HepG2 (cell line): ENCODE data around the gene ISCA1. TPM values are rescaled to one million over a fixed set of nuclear protein-coding genes. Genes with fewer than 3 reads are reported as not detected.

Experiments
- CCAR2 ChIP-seq: fragments of 200-400 bp; formaldehyde crosslinking; optimal IDR thresholded peaks from 2 replicates; pipeline ENCODE3; 2018; ENCODE audit warnings: low read depth, mild to moderate bottlenecking, low read length, moderate library complexity
- FLYWCH1 ChIP-seq: sonication (generic); formaldehyde crosslinking; IDR thresholded peaks from 2 replicates; pipeline ENCODE4 v1.8.1; 2023; ENCODE audit warnings: mild to moderate bottlenecking, missing genetic modification reagents
- GFI1 ChIP-seq: sonication (generic); formaldehyde crosslinking; IDR thresholded peaks from 2 replicates; pipeline ENCODE4 v1.5.0; 2020; ENCODE audit warnings: missing genetic modification reagents, mild to moderate bottlenecking, borderline replicate concordance
- GTF2F1 ChIP-seq: fragments of 150-350 bp; IDR thresholded peaks from 2 replicates; pipeline ENCODE4 v1.6.1; 2014; ENCODE audit warnings: low read length
- HNF1B ChIP-seq: sonication (generic); formaldehyde crosslinking; IDR thresholded peaks from 2 replicates; pipeline ENCODE4 v1.5.1; 2020; ENCODE audit warnings: mild to moderate bottlenecking, moderate library complexity, missing genetic modification reagents
- HNRNPL ChIP-seq: fragments of 200-400 bp; formaldehyde crosslinking; IDR thresholded peaks from 2 replicates; pipeline ENCODE4 v1.6.1; 2017; ENCODE audit warnings: mild to moderate bottlenecking, low read depth, low read length
- IRX3 ChIP-seq: sonication (generic); formaldehyde crosslinking; IDR thresholded peaks from 2 replicates; pipeline ENCODE4 v1.8.1; 2023; ENCODE audit warnings: mild to moderate bottlenecking, low read depth, missing genetic modification reagents, borderline replicate concordance
- JUNB ChIP-seq: sonication (generic); formaldehyde crosslinking; IDR thresholded peaks from 2 replicates; pipeline ENCODE4 v1.8.0; 2022; ENCODE audit warnings: missing genetic modification reagents, mild to moderate bottlenecking, borderline replicate concordance
- MAFG ChIP-seq: sonication (generic); formaldehyde crosslinking; IDR thresholded peaks from 2 replicates; pipeline ENCODE4 v1.5.1; 2020; ENCODE audit warnings: mild to moderate bottlenecking, missing genetic modification reagents
- MYNN ChIP-seq: sonication (generic); formaldehyde crosslinking; IDR thresholded peaks from 2 replicates; pipeline ENCODE4 v1.4.0; 2020; ENCODE audit warnings: mild to moderate bottlenecking, low read depth, missing genetic modification reagents
- PAX8 ChIP-seq: sonication (generic); formaldehyde crosslinking; IDR thresholded peaks from 2 replicates; pipeline ENCODE4 v1.8.0; 2022; ENCODE audit warnings: mild to moderate bottlenecking, missing genetic modification reagents, borderline replicate concordance
- PHF8 ChIP-seq: sonication (generic); formaldehyde crosslinking; IDR thresholded peaks from 2 replicates; pipeline ENCODE4 v1.5.0; 2020; ENCODE audit warnings: missing genetic modification reagents
- RAD51 ChIP-seq: fragments of 450-650 bp; IDR thresholded peaks from 2 replicates; pipeline ENCODE4 v1.6.1; 2016; ENCODE audit warnings: borderline replicate concordance
- UBTF ChIP-seq: sonication (generic); formaldehyde crosslinking; IDR thresholded peaks from 2 replicates; pipeline ENCODE4 v1.4.0; 2020; ENCODE audit warnings: mild to moderate bottlenecking, missing genetic modification reagents
- ZBTB10 ChIP-seq: sonication (generic); formaldehyde crosslinking; IDR thresholded peaks from 2 replicates; pipeline ENCODE4 v1.4.0; 2020; ENCODE audit warnings: missing genetic modification reagents, borderline replicate concordance
- ZNF136 ChIP-seq: sonication (generic); formaldehyde crosslinking; IDR thresholded peaks from 2 replicates; pipeline ENCODE4 v1.8.1; 2022; ENCODE audit warnings: low read depth, mild to moderate bottlenecking, moderate library complexity, missing genetic modification reagents
- ZNF180 ChIP-seq: sonication (generic); formaldehyde crosslinking; IDR thresholded peaks from 2 replicates; pipeline ENCODE4 v1.4.0; 2020; ENCODE audit warnings: low read depth, missing genetic modification reagents, borderline replicate concordance
- ZNF468 ChIP-seq: sonication (generic); formaldehyde crosslinking; IDR thresholded peaks from 2 replicates; pipeline ENCODE4 v1.8.0; 2022; ENCODE audit warnings: mild to moderate bottlenecking, moderate library complexity, missing genetic modification reagents
- ZNF549 ChIP-seq: sonication (generic); formaldehyde crosslinking; IDR thresholded peaks from 2 replicates; pipeline ENCODE4 v1.5.0; 2020; ENCODE audit warnings: missing genetic modification reagents
- ZNF567 ChIP-seq: sonication (generic); formaldehyde crosslinking; IDR thresholded peaks from 2 replicates; pipeline ENCODE4 v1.8.1; 2023; ENCODE audit warnings: mild to moderate bottlenecking, missing genetic modification reagents, borderline replicate concordance
- ZNF691 ChIP-seq: sonication (generic); formaldehyde crosslinking; IDR thresholded peaks from 2 replicates; pipeline ENCODE4 v1.4.0; 2020; ENCODE audit warnings: missing genetic modification reagents, low read depth, mild to moderate bottlenecking, borderline replicate concordance
- polyA plus RNA-seq, 8 experiments: library from polyadenylated mRNA; depleted of rRNA in 3 of 8; stranded (reverse) in 7 of 8; unstranded in 1 of 8; fragments of >200 nt; fragmentation: Illumina TruSeq in 4 of 8; extraction: Trizol in 4 of 8; gene quantifications; 2 replicates each; pipeline versions ENCODE4 v1.2.1 to v1.2.3, GENCODE V29; 2011 to 2016; ENCODE audit warnings: low read depth in 4 of 8, missing spikeins in 1 of 8, mixed read lengths in 1 of 8; ENCODE audit not compliant: insufficient read depth in 1 of 8
- total RNA-seq, 5 experiments: library from RNA; depleted of rRNA; stranded (reverse); fragments of >200 nt; fragmentation: Illumina TruSeq; extraction: Trizol; gene quantifications; 2 replicates each; pipeline ENCODE4 v1.2.3, GENCODE V29; 2016; ENCODE audit warnings: low read depth in 1 of 5

The ISCA1 gene
- total and polyA plus RNA-seq, 2 of the 13 experiments (the other 11 are each of a cell fraction or from before 2014, with no cell fraction given) = 29.2 to 40.9 TPM

GRCh38 chr9:86282077-86282978 lies at the start of gene ISCA1 (continued):
- TF ChIP-seq MAFG (CRISPR knock-in tag) = no peak
- TF ChIP-seq ZNF180 (CRISPR knock-in tag) = no peak
- no peak for TF ChIP-seq ZNF136 (CRISPR knock-in tag)
- 0 out of 2 replicates have a peak, but pooled peaks have one; percentile 30 for TF ChIP-seq HNRNPL
- TF ChIP-seq GTF2F1 = peak; percentile 72; the same call in 1 of the 2 replicates
- peak; percentile 83 for TF ChIP-seq UBTF (CRISPR knock-in tag)
- TF ChIP-seq PAX8 (CRISPR knock-in tag) = peak; percentile 59; the same call in 1 of the 2 replicates
- 0 out of 2 replicates have a peak, but pooled peaks have one; percentile 49 for TF ChIP-seq MYNN
- 0 out of 2 replicates have a peak, but pooled peaks have one; percentile 22 for TF ChIP-seq ZNF549 (CRISPR knock-in tag)
- no peak for TF ChIP-seq FLYWCH1 (CRISPR knock-in tag)
- no peak for TF ChIP-seq RAD51
- 0 out of 2 replicates have a peak, but pooled peaks have one; percentile 32 for TF ChIP-seq ZBTB10 (CRISPR knock-in tag)
- no peak; the same call in 1 of the 2 replicates for TF ChIP-seq HNF1B (CRISPR knock-in tag)
- peak; percentile 98 for TF ChIP-seq PHF8
- TF ChIP-seq CCAR2 = no peak
- TF ChIP-seq ZNF691 (CRISPR knock-in tag) = peak; percentile 77; the same call in 1 of the 2 replicates
- no peak; the same call in 1 of the 2 replicates for TF ChIP-seq ZNF567 (CRISPR knock-in tag)
- TF ChIP-seq IRX3 (CRISPR knock-in tag) = no peak; the same call in 1 of the 2 replicates
- TF ChIP-seq ZNF468 (CRISPR knock-in tag) = 0 out of 2 replicates have a peak, but pooled peaks have one; percentile 49
- TF ChIP-seq GFI1 (CRISPR knock-in tag) = peak; percentile 66
- TF ChIP-seq JUNB (CRISPR knock-in tag) = no peak
